Vagina (tissue), 2 donors: ENCODE data around the gene SLC24A3.

ENCODE experiments used
- CTCF ChIP-seq, 3 experiments: fragments of 450-650 bp in 2 of 3; fragments of 200-600 bp in 1 of 3; sonication (generic) in 1 of 3; IDR thresholded peaks; one replicate each; pipeline ENCODE4 v1.5.1; 2017 to 2019; ENCODE audit warnings: antibody characterized with exemption in 3 of 3, mild to moderate bottlenecking in 2 of 3, moderate library complexity in 2 of 3
- POLR2A ChIP-seq, 2 donors: fragments of 450-650 bp; IDR thresholded peaks; one replicate each; pipeline ENCODE4 v1.6.1; 2017; ENCODE audit warnings: antibody characterized with exemption in 2 of 2, mild to moderate bottlenecking in 2 of 2, moderate library complexity in 2 of 2

- no peak for TF ChIP-seq POLR2A (IDR thresholded peaks at IDR 0.05)
- no peak for TF ChIP-seq CTCF (IDR thresholded peaks at IDR 0.05)
These were observed 526.9 kb downstream of the SLC24A3 start for GRCh38 chr20:19739351-19739750.
